HepG2 (cell line): ENCODE results near the gene SEMA4B. TPM values are rescaled to one million over a fixed set of nuclear protein-coding genes. Genes with fewer than 3 reads are reported as not detected.

Experiments used
- ATAC-seq: fragments of 200-7000 bp; cut with Tn5 transposase; 3 replicates; pipeline ENCODE4 v1.9.1; 2020; ENCODE audit warnings: mild to moderate bottlenecking, moderate library complexity
- BruUV-seq: library from RNA; stranded (reverse); fragments of 400-500 nt; replicated peaks from 2 replicates; lab custom pipeline; 2021; lab: Mats Ljungman, UMichigan
- CTCF ChIA-PET: fragments of 300-600 bp; formaldehyde crosslinking; extraction: SDS; loops from one replicate; lab custom pipeline; 2021; ENCODE audit warnings: low total read pairs, inconsistent platforms, low intra/inter-chr PET ratio; lab: Yijun Ruan, JAX
- POLR2A ChIA-PET: fragments of 350-600 bp; sonication (Branson Sonifier 250); formaldehyde crosslinking; loops from one replicate; lab custom pipeline; 2020; ENCODE audit warnings: antibody characterized with exemption, inconsistent platforms; lab: Yijun Ruan, JAX
- DNase-seq: peaks from one replicate; pipeline ENCODE4 v3.0.0-alpha.2; 2015; ENCODE audit warnings: low spot score
- FAIRE-seq: peaks from 3 replicates; lab custom pipeline; 2011; peaks lifted over from hg19 to GRCh38; lab: Jason Lieb, UNC
- H2AFZ ChIP-seq: one replicate; pipeline ENCODE4 v1.6.1; 2011; ENCODE audit warnings: low read length, inconsistent platforms
- H3K27ac ChIP-seq: fragments of 300-600 bp; 3 replicates; pipeline ENCODE4 v1.8.0; 2011; ENCODE audit warnings: mixed run types, mild to moderate bottlenecking, mixed read lengths, low read length, inconsistent platforms; ENCODE audit not compliant: insufficient read depth; ENCODE audit errors: extremely low read length
- H3K27me3 ChIP-seq, 2 experiments: fragments of 200-600 bp in 1 of 2; 2 replicates in 1 of 2; 3 replicates in 1 of 2; pipeline versions ENCODE4 v1.6.0 to v1.8.0; 2011; ENCODE audit warnings: low read length in 2 of 2, mild to moderate bottlenecking in 2 of 2, moderate library complexity in 2 of 2, inconsistent platforms in 1 of 2; ENCODE audit not compliant: insufficient read depth in 2 of 2, control insufficient read depth in 1 of 2
- H3K36me3 ChIP-seq, 2 experiments: fragments of 200-600 bp in 1 of 2; replicated peaks in 1 of 2; 2 replicates in 1 of 2; 3 replicates in 1 of 2; pipeline versions ENCODE4 v1.5.1 to v1.8.0; 2011; ENCODE audit warnings: low read length in 2 of 2, inconsistent platforms in 1 of 2; ENCODE audit not compliant: insufficient read depth in 2 of 2, control insufficient read depth in 1 of 2
- H3K4me1 ChIP-seq: 2 replicates; pipeline ENCODE4 v1.5.1; 2012; ENCODE audit warnings: low read length, inconsistent platforms; ENCODE audit not compliant: insufficient read depth
- H3K4me2 ChIP-seq: 2 replicates; pipeline ENCODE4 v1.6.0; 2011; ENCODE audit warnings: low read depth, low read length, inconsistent platforms
- H3K4me3 ChIP-seq, 3 experiments: fragments of 200-600 bp in 1 of 3; sonication (generic), shearing (Covaris generic) in 1 of 3; replicated peaks in 1 of 3; 2 replicates each; pipeline ENCODE4 v1.5.1; 2011 to 2016; ENCODE audit warnings: low read length in 3 of 3, inconsistent platforms in 2 of 3, low read depth in 2 of 3, mild to moderate bottlenecking in 2 of 3, control low read depth in 1 of 3, mixed read lengths in 1 of 3; ENCODE audit not compliant: insufficient read depth in 1 of 3
- H3K79me2 ChIP-seq: one replicate; pipeline ENCODE4 v1.6.1; 2011; ENCODE audit warnings: low read length, inconsistent platforms; ENCODE audit not compliant: insufficient read depth
- H3K9ac ChIP-seq: 2 replicates; pipeline ENCODE4 v1.6.0; 2011; ENCODE audit warnings: mild to moderate bottlenecking, low read depth, low read length, inconsistent platforms; ENCODE audit not compliant: insufficient read depth
- H3K9me3 ChIP-seq: 2 replicates; pipeline ENCODE4 v1.5.1; 2012; ENCODE audit warnings: mild to moderate bottlenecking, low read length
- H4K20me1 ChIP-seq: 2 replicates; pipeline ENCODE4 v1.6.0; 2011; ENCODE audit warnings: inconsistent platforms, mild to moderate bottlenecking, low read length, moderate library complexity; ENCODE audit not compliant: insufficient read depth
- ATF1 ChIP-seq: IDR thresholded peaks from 2 replicates; pipeline ENCODE4 v1.6.1; 2016; ENCODE audit warnings: mild to moderate bottlenecking, control low read depth
- DZIP1 ChIP-seq: sonication (generic); formaldehyde crosslinking; IDR thresholded peaks from 2 replicates; pipeline ENCODE4 v1.5.0; 2020; ENCODE audit warnings: mild to moderate bottlenecking, missing genetic modification reagents
- RBAK ChIP-seq: sonication (generic); formaldehyde crosslinking; IDR thresholded peaks from 2 replicates; pipeline ENCODE4 v1.5.1; 2020; ENCODE audit warnings: mild to moderate bottlenecking, missing genetic modification reagents
- ZNF12 ChIP-seq: sonication (generic); formaldehyde crosslinking; IDR thresholded peaks from 2 replicates; pipeline ENCODE4 v1.5.0; 2020; ENCODE audit warnings: missing genetic modification reagents
- WGBS: methylation state at CpG from one replicate; pipeline ENCODE4 v1.1.6; 2017; ENCODE audit warnings: low lambda C conversion rate; 5-methylcytosine and 5-hydroxymethylcytosine counted together
- in situ Hi-C: cut with HindIII; loops from 2 replicates; pipeline ENCODE4 v1.10.0; 2017; ENCODE audit warnings: low pct_unique_long_range_greater_than_20kb; ENCODE audit not compliant: extremely low pct_ligation_motif_present
- intact Hi-C: fragments of 100-400 bp; cut with micrococcal nuclease; formaldehyde crosslinking; loops from one replicate; pipeline ENCODE4 v1.10.0; 2022; ENCODE audit not compliant: unreplicated experiment
- polyA plus RNA-seq, 8 experiments: library from polyadenylated mRNA; depleted of rRNA in 3 of 8; stranded (reverse) in 7 of 8; unstranded in 1 of 8; fragments of >200 nt; fragmentation: Illumina TruSeq in 4 of 8; extraction: Trizol in 4 of 8; gene quantifications; 2 replicates each; pipeline versions ENCODE4 v1.2.1 to v1.2.3, GENCODE V29; 2011 to 2016; ENCODE audit warnings: low read depth in 4 of 8, missing spikeins in 1 of 8, mixed read lengths in 1 of 8; ENCODE audit not compliant: insufficient read depth in 1 of 8
- total RNA-seq, 5 experiments: library from RNA; depleted of rRNA; stranded (reverse); fragments of >200 nt; fragmentation: Illumina TruSeq; extraction: Trizol; gene quantifications; 2 replicates each; pipeline ENCODE4 v1.2.3, GENCODE V29; 2016; ENCODE audit warnings: low read depth in 1 of 5

The SEMA4B gene
- total and polyA plus RNA-seq, 2 of the 13 experiments (the other 11 are each of a cell fraction or from before 2014, with no cell fraction given) = 2.1 to 17.0 TPM

- TF ChIP-seq DZIP1 (CRISPR knock-in tag) = no peak
Measured at GRCh38 chr15:90165659-90166489, 35.3 kb upstream of the SEMA4B start (continued).

DNA sequence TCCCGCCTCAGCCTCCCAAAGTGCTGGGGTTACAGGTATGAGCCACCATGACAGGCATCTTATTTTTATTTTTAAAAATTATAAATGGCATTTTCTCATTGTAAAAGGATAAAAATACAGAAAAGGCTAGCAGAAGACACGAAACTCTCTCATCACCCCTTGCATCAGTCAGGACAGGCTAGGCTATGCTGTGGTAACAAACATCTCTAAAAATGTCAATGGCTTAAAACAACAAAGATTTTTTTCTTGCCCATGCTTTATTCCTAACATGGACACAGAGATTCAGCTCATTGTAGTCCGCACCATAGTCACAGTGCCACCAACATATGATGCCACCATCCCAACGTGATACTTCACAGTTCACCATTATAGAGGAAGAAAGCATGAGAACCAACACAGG, 34.0 kb upstream of the SEMA4B start:
- POLR2A ChIA-PET = interaction anchor here (1.4 kb wide), 1 partner anchor 66 kb away, joined by 3 read pairs; no protein-coding TSS in a partner anchor
- no peak for DNase-seq
- no peaks in the 10 kb centered on the region for H4K20me1 ChIP-seq
- 94% methylated on average over 4 of the region's 4 CpGs for WGBS
- no peak for FAIRE-seq
- TF ChIP-seq ATF1 (CRISPR knock-in tag) (no peak), ZNF12 (CRISPR knock-in tag) (peak; percentile 94), RBAK (0 out of 2 replicates have a peak, but pooled peaks have one; percentile 67)
- TF ChIP-seq, all 625 proteins: peak for 2
- no TSS peak for BruUV-seq
- no peak overlapping the region for H3K9ac ChIP-seq
- no peak overlapping the region for H3K4me3 ChIP-seq
- in situ Hi-C loops = no loop called here
- H3K9me3 ChIP-seq = no peaks in the 10 kb centered on the region
- CTCF ChIA-PET = interaction anchor here (1.0 kb wide), 1 partner anchor 48 kb away, joined by 3 read pairs; no protein-coding TSS in a partner anchor
- H3K36me3 ChIP-seq = no peaks in the 10 kb centered on the region
- H2AFZ ChIP-seq = no peak overlapping the region
- no peak overlapping the region for H3K27ac ChIP-seq
- H3K27me3 ChIP-seq = no peaks in the 10 kb centered on the region
- peaks cover 54% of the 10 kb centered on the region for H3K4me1 ChIP-seq
- intact Hi-C loops = no loop called here
- H3K79me2 ChIP-seq = no peaks in the 10 kb centered on the region
- no peak overlapping the region for H3K4me2 ChIP-seq
- no peak for ATAC-seq
